Measurements from ENCODE around the gene ZNF423.

Gene ZNF423

DNA sequence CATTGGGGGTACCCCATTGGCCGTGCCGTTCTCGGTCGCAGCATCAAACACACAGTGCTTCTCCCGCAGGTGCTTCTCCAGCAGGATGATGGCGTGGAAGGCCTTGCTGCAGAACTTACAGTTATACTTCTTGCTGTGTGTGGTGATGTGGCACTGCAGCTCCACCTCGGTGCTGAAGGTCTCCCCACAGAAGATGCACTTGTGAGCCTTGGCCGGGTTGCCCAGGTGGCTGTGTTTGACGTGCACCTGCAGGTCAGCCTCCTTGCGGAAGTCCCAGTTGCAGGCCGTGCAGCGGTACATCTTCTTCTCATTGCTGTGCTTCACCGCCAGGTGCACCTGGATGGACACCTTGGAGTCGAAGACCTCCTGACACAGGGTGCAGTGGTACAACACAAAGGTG lies 219.3 kb downstream of the ZNF423 start:
- in situ Hi-C loops (cut with MboI; ENCODE audit: low sequenced_read_pairs, unreplicated experiment), result no loop called here
- TF ChIP-seq, protein P1, sequence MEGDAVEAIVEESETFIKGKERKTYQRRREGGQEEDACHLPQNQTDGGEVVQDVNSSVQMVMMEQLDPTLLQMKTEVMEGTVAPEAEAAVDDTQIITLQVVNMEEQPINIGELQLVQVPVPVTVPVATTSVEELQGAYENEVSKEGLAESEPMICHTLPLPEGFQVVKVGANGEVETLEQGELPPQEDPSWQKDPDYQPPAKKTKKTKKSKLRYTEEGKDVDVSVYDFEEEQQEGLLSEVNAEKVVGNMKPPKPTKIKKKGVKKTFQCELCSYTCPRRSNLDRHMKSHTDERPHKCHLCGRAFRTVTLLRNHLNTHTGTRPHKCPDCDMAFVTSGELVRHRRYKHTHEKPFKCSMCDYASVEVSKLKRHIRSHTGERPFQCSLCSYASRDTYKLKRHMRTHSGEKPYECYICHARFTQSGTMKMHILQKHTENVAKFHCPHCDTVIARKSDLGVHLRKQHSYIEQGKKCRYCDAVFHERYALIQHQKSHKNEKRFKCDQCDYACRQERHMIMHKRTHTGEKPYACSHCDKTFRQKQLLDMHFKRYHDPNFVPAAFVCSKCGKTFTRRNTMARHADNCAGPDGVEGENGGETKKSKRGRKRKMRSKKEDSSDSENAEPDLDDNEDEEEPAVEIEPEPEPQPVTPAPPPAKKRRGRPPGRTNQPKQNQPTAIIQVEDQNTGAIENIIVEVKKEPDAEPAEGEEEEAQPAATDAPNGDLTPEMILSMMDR (IDR thresholded peaks at IDR 0.05; ENCODE audit: borderline replicate concordance, control extremely low read depth, extremely low read depth, insufficient read depth, missing control alignments), result no peak
- DNase-seq (ENCODE audit: low spot score), result no peak

DNA sequence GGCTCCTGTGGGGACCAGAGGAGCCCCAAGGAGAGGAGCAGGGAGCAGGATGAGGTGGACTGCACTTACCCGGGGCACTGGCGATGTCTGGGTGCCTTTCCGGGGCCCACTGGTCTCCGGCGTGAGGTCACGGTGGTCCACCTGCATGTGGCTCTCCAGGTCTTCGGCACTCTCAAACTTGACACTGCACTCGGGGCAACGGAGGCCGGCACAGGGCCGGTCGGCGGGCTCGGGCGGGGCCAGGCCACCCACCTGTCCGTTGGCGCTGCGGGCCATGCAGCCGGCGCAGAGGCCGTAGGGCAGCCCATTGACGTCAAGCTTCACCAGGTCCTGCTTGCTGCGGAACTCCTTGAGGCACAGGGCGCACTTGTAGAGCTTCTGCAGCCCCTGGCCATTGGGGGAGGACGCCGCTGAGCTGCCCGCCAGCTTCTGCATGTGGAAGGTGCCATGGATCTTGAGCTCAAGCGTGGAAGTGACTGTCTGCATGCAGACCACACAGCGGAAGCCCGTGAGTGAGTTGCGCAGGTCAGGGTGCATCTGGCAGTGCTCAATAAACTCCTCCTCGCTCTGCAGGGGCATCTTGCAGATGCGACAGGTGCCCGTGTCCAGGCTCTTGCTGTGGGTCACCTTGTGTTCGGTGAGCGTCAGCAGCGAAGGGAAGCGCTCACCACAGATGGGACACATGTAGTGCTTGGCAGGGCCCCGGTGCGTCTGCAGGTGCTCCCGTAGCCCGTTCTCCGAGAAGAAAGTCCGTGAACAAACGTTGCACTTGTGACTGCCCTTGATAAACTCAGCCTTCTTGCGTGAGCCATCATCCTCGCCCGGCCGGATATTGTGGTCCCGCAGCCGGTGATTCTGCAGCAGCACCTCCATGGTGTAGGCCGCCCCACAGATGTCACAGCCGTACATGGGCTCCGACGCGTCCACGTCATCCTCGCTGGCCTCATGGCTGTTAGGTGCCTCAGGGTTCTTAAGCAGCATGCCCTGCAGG lies 220.0 kb downstream of the ZNF423 start:
- no peak for DNase-seq (ENCODE audit: low spot score)
- in situ Hi-C loops (cut with MboI; ENCODE audit: low sequenced_read_pairs, unreplicated experiment), result no loop called here
- TF ChIP-seq, protein P1 (IDR thresholded peaks at IDR 0.05; ENCODE audit: borderline replicate concordance, control extremely low read depth, extremely low read depth, insufficient read depth, missing control alignments), result no peak

DNA sequence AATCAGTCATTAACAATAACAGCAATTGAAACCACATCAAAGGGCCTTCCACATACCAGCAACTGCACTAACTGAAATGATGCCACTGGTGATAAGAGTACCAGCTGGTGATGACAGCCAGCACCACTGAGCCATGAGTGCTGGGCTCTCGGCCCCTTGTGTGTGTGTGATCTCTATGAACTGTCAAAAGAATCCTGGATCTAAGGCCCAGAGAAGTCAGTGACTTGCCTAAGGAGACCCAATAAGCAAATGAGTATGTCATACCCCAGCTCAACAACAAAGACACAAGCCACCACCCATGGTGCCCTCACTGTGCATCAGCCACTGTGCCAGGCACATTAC lies 220.9 kb downstream of the ZNF423 start:
- in situ Hi-C loops (cut with MboI; ENCODE audit: low sequenced_read_pairs, unreplicated experiment), result no loop called here
- TF ChIP-seq, protein P1 (IDR thresholded peaks at IDR 0.05; ENCODE audit: borderline replicate concordance, control extremely low read depth, extremely low read depth, insufficient read depth, missing control alignments), result no peak
- no peak for DNase-seq (ENCODE audit: low spot score)

DNA sequence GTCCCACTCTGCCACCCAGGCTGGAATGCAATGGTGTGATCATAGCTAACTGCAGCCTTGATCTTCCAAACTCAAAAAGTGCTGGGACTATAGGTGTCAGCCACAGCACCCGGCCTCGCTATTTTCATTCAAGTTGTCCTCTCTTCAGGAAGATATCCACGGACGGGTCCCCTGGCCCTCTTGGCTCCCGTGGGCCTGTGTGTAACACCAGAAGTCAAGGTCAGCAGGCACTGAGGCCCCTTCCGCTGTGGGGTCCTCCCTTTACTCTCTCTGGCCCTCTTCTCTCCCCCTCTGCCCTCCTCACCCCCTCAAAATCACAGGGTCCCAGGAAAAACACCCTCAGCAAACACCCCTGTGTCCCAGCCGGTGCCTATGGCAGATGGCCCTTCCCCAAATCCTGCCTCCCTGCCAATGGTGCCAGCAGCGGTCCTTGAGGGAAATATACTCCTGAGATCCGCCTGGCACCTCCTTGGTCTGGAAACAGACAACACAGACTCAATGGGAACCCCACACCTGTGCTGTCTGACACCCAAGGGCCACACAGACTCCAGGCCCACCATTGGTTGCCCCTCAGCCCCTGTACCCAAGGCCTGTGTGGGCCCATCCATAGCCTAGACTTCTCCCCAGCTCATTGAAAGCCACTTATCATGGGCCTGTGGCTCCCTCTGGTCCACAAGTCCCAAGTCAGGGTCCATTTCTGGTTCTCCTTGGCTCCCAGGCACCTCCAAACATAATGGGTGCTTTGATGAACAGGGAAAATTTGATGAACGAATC lies 221.5 kb downstream of the ZNF423 start:
- TF ChIP-seq, protein P1 (IDR thresholded peaks at IDR 0.05; ENCODE audit: borderline replicate concordance, control extremely low read depth, extremely low read depth, insufficient read depth, missing control alignments), result no peak
- in situ Hi-C loops (cut with MboI; ENCODE audit: low sequenced_read_pairs, unreplicated experiment), result no loop called here
- no peak for DNase-seq (ENCODE audit: low spot score)

DNA sequence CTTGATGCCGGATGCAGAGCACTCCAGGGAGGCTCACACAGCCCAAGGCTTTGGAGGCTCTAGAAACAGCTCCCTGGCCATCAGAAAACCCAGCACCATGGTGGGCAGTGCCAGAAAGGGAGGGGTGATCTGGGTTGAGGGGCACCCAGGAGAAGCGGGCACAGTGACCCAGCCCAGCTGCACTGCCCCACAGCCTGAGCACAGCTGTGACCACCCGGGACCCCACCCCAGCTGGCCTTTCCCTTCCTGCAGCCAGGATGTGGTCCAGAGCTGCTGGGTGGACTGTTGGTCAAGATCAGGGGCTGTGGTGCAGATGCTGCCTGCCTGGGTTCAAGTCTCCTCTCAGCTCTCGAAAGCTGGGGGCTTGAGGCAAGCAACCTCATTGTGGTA lies 223.1 kb downstream of the ZNF423 start:
- DNase-seq (ENCODE audit: low spot score), result no peak
- in situ Hi-C loops (cut with MboI; ENCODE audit: low sequenced_read_pairs, unreplicated experiment), result no loop called here
- TF ChIP-seq, protein P1 (IDR thresholded peaks at IDR 0.05; ENCODE audit: borderline replicate concordance, control extremely low read depth, extremely low read depth, insufficient read depth, missing control alignments), result no peak

DNA sequence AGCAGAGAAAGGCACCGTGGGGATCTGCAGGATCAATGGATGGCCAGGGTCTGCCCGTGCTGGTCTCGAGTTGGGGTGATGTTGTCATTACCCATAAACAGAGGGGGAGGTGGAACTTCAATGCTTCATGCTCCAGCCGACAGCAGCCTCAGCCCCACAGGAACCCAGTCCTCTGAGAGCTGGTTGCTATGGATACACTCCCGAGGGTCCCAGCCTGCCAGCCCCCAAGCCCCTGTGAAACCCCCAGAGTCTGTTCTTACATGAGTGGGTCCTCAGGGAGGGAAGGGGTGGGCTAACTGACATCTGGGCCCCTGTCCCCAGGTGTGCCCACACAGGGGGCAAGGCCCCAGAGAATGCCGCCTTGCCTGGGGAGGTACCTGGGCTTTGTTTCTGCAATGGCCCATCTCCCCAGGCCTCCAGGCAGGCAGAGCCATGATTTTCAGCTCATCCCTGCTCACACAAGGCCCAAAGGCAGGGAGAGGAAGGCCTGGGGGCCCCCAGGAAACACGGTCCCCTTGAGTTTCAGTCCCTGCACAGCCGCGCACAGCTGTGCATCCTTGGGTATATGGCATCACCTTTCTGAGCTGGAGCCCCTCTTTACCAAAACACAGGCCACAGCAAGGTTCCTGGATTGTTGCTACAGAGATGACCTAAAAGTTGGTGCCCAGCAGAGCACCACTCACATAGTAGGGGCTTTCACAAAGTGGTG lies 223.7 kb downstream of the ZNF423 start:
- no peak for DNase-seq (ENCODE audit: low spot score)
- TF ChIP-seq, protein P1 (IDR thresholded peaks at IDR 0.05; ENCODE audit: borderline replicate concordance, control extremely low read depth, extremely low read depth, insufficient read depth, missing control alignments), result no peak
- in situ Hi-C loops (cut with MboI; ENCODE audit: low sequenced_read_pairs, unreplicated experiment), result no loop called here
